Fibroblast of gingiva (primary cell): ENCODE data around the gene NOTO.
"Not testable (repeated sequence)": the region's sequence is repeated elsewhere in the genome, so short reads cannot be mapped to it uniquely, and the experiment has no call there.

ENCODE experiments used
- DNase-seq: peaks from one replicate; pipeline ENCODE4 v3.0.0-alpha.2; 2011; ENCODE audit warnings: low read depth

Gene NOTO

GRCh38 chr2:73202156-73203054, at the start of gene NOTO:
Gene NOTO, plus strand, starts transcription at chr2:73202574. Its CDS starts 93 bp downstream, at chr2:73202667.
- no peak for DNase-seq

GRCh38 chr2:73156539-73157124, 45.7 kb upstream of the NOTO start:
- DNase-seq: peak; percentile 47

GRCh38 chr2:73162856-73163391, 39.5 kb upstream of the NOTO start:
- DNase-seq: no peak

GRCh38 chr2:73163483-73164367, 38.6 kb upstream of the NOTO start:
- DNase-seq: peak; percentile 51

GRCh38 chr2:73165978-73166377, 36.4 kb upstream of the NOTO start:
- not testable (repeated sequence) for DNase-seq

- not testable (repeated sequence) for DNase-seq
Measured at GRCh38 chr2:73166813-73167212, 35.6 kb upstream of the NOTO start.

GRCh38 chr2:73168348-73168747, 34.0 kb upstream of the NOTO start:
- not testable (repeated sequence) for DNase-seq

- DNase-seq: not testable (repeated sequence)
Measured at GRCh38 chr2:73170341-73170740, 32.0 kb upstream of the NOTO start.

- DNase-seq: no peak
Measured at GRCh38 chr2:73172963-73173362, 29.4 kb upstream of the NOTO start.

GRCh38 chr2:73173781-73174180, 28.6 kb upstream of the NOTO start:
- no peak for DNase-seq

GRCh38 chr2:73174244-73174643, 28.1 kb upstream of the NOTO start:
- DNase-seq: no peak

GRCh38 chr2:73174941-73175662, 27.3 kb upstream of the NOTO start:
- no peak for DNase-seq

- DNase-seq: peak; percentile 13
Measured at GRCh38 chr2:73175663-73176204, 26.6 kb upstream of the NOTO start.

- no peak for DNase-seq
Measured at GRCh38 chr2:73176205-73176880, 26.0 kb upstream of the NOTO start.

GRCh38 chr2:73176881-73177644, 25.3 kb upstream of the NOTO start:
- peak; percentile 76 for DNase-seq

- no peak for DNase-seq
Measured at GRCh38 chr2:73177645-73178255, 24.6 kb upstream of the NOTO start.

- no peak for DNase-seq
Measured at GRCh38 chr2:73185965-73186364, 16.4 kb upstream of the NOTO start.

- no peak for DNase-seq
Measured at GRCh38 chr2:73187549-73187948, 14.8 kb upstream of the NOTO start.

GRCh38 chr2:73197579-73197978, 4.8 kb upstream of the NOTO start:
- no peak for DNase-seq
